K562 (cell line): ENCODE data around the gene ROR2. TPM values are rescaled to one million over a fixed set of nuclear protein-coding genes. Genes with fewer than 3 reads are reported as not detected.

Source experiments
- ATAC-seq: fragments of 200-7000 bp; cut with Tn5 transposase; 3 replicates; pipeline ENCODE4 v1.9.1; 2020; ENCODE audit warnings: moderate library complexity
- BruUV-seq: library from RNA; stranded (reverse); fragments of 400-500 nt; replicated peaks from 2 replicates; lab custom pipeline; 2021; lab: Mats Ljungman, UMichigan
- CTCF ChIA-PET: fragments of 300-600 bp; formaldehyde crosslinking; extraction: SDS; loops from one replicate; lab custom pipeline; 2021; ENCODE audit warnings: low intra/inter-chr PET ratio; lab: Yijun Ruan, JAX
- POLR2A ChIA-PET: fragments of 300-600, 350-650 bp; sonication (Branson Sonifier 250); formaldehyde crosslinking; extraction: SDS; loops from one replicate; lab custom pipeline; 2021; ENCODE audit warnings: antibody characterized with exemption, inconsistent platforms; lab: Yijun Ruan, JAX
- DNase-seq, 4 experiments: peaks; one replicate each; pipeline versions ENCODE4 v3.0.0 to v3.0.0-alpha.2; 2011 to 2018; ENCODE audit warnings: low spot score in 3 of 4, mixed read lengths in 3 of 4; ENCODE audit errors: extremely low read depth in 1 of 4
- FAIRE-seq: peaks from 2 replicates; lab custom pipeline; 2011; peaks lifted over from hg19 to GRCh38; lab: Jason Lieb, UNC
- H2AFZ ChIP-seq: 2 replicates; pipeline ENCODE4 v1.6.0; 2011; ENCODE audit warnings: low read depth, low read length, control low read depth, inconsistent platforms
- H3K27ac ChIP-seq: fragments of 200-600 bp; 3 replicates; pipeline ENCODE4 v1.8.0; 2011; ENCODE audit warnings: low read depth, mild to moderate bottlenecking, control low read depth, inconsistent platforms, low read length, moderate library complexity, mixed read lengths; ENCODE audit errors: extremely low read depth
- H3K27me3 ChIP-seq, 2 experiments: fragments of 300-600 bp in 1 of 2; 2 replicates in 1 of 2; 3 replicates in 1 of 2; pipeline versions ENCODE4 v1.6.0 to v1.8.0; 2011; ENCODE audit warnings: inconsistent platforms in 2 of 2, low read length in 2 of 2, mild to moderate bottlenecking in 1 of 2, mixed read lengths in 1 of 2, moderate library complexity in 1 of 2; ENCODE audit not compliant: control insufficient read depth in 2 of 2, insufficient read depth in 2 of 2
- H3K36me3 ChIP-seq: fragments of 300-600 bp; 3 replicates; pipeline ENCODE4 v1.8.0; 2011; ENCODE audit warnings: mild to moderate bottlenecking, low read length, inconsistent platforms; ENCODE audit not compliant: control insufficient read depth, insufficient read depth
- H3K4me1 ChIP-seq, 2 experiments: fragments of 200-600 bp in 1 of 2; replicated peaks in 1 of 2; 2 replicates in 1 of 2; 3 replicates in 1 of 2; pipeline versions ENCODE4 v1.5.1 to v1.8.0; 2011; ENCODE audit warnings: inconsistent platforms in 2 of 2, low read length in 2 of 2, mild to moderate bottlenecking in 1 of 2, mixed read lengths in 1 of 2, moderate library complexity in 1 of 2; ENCODE audit not compliant: control insufficient read depth in 2 of 2, insufficient read depth in 2 of 2
- H3K4me2 ChIP-seq: 2 replicates; pipeline ENCODE4 v1.6.1; 2011; ENCODE audit warnings: low read length, control low read depth, inconsistent platforms, mixed read lengths; ENCODE audit not compliant: insufficient read depth
- H3K4me3 ChIP-seq: fragments of 200-600 bp; sonication (generic), shearing (Covaris generic); 2 replicates; pipeline ENCODE4 v1.5.1; 2016; ENCODE audit warnings: control low read depth, inconsistent platforms
- H3K79me2 ChIP-seq: fragments of 200-600 bp; 3 replicates; pipeline ENCODE4 v1.8.0; 2011; ENCODE audit warnings: low read length, inconsistent platforms; ENCODE audit not compliant: control insufficient read depth, insufficient read depth
- H3K9ac ChIP-seq, 2 experiments: 2 replicates each; pipeline versions ENCODE4 v1.6.0 to v1.6.1; 2011; ENCODE audit warnings: low read depth in 2 of 2, low read length in 2 of 2, control low read depth in 1 of 2, inconsistent platforms in 1 of 2, mild to moderate bottlenecking in 1 of 2, mixed read lengths in 1 of 2; ENCODE audit not compliant: insufficient read depth in 1 of 2
- H3K9me1 ChIP-seq: one replicate; pipeline ENCODE4 v1.6.0; 2011; ENCODE audit warnings: inconsistent platforms, mild to moderate bottlenecking, low read length, moderate library complexity; ENCODE audit not compliant: control insufficient read depth, insufficient read depth
- H3K9me3 ChIP-seq: replicated peaks from 2 replicates; pipeline ENCODE4 v1.5.1; 2011; ENCODE audit warnings: low read depth, low read length, inconsistent platforms; ENCODE audit not compliant: control insufficient read depth, insufficient read depth
- H4K20me1 ChIP-seq: replicated peaks from 2 replicates; pipeline ENCODE4 v1.6.1; 2011; ENCODE audit warnings: low read length, inconsistent platforms, mixed read lengths; ENCODE audit not compliant: control insufficient read depth, insufficient read depth
- CTBP1 ChIP-seq: fragments of 450-650 bp; IDR thresholded peaks from 2 replicates; pipeline ENCODE4 v1.6.1; 2016; ENCODE audit warnings: borderline replicate concordance
- DEAF1 ChIP-seq: fragments of 450-650 bp; formaldehyde crosslinking; IDR thresholded peaks from 2 replicates; pipeline ENCODE4 v1.4.0; 2020; ENCODE audit warnings: mild to moderate bottlenecking, moderate library complexity
- MED1 ChIP-seq: sonication (generic); formaldehyde crosslinking; IDR thresholded peaks from 2 replicates; pipeline ENCODE4 v1.8.1; 2023; ENCODE audit warnings: missing genetic modification reagents, borderline replicate concordance
- NFYB ChIP-seq: IDR thresholded peaks from 2 replicates; pipeline ENCODE4 v1.6.1; 2011; ENCODE audit warnings: mild to moderate bottlenecking, moderate library complexity; ENCODE audit not compliant: insufficient read length; ENCODE audit errors: extremely low read depth
- NR4A1 ChIP-seq, 2 experiments: fragments of 250-450 bp in 1 of 2; fragments of 450-650 bp in 1 of 2; sonication (Bioruptor Pico) in 1 of 2; IDR thresholded peaks; 2 replicates each; pipeline versions ENCODE4 v1.4.0 to v1.6.1; 2016 to 2020; ENCODE audit warnings: mild to moderate bottlenecking in 2 of 2, missing compliant biosample characterization in 1 of 2, missing genetic modification characterization in 1 of 2, moderate library complexity in 1 of 2
- ZFP1 ChIP-seq: fragments of 450-650 bp; formaldehyde crosslinking; IDR thresholded peaks from 2 replicates; pipeline ENCODE4 v1.4.0; 2020; ENCODE audit warnings: mild to moderate bottlenecking, mixed read lengths
- ZNF232 ChIP-seq: sonication (generic); formaldehyde crosslinking; IDR thresholded peaks from 2 replicates; pipeline ENCODE4 v1.8.0; 2022; ENCODE audit warnings: mild to moderate bottlenecking, missing genetic modification reagents
- ZNF561 ChIP-seq: fragments of 450-650 bp; formaldehyde crosslinking; conservative IDR thresholded peaks from 2 replicates; pipeline ENCODE4 v1.4.0; 2020; ENCODE audit warnings: mild to moderate bottlenecking, moderate library complexity
- WGBS: fragments of 100-300 bp; shearing (Covaris generic); methylation state at CpG from one replicate; pipeline ENCODE4 v1.1.6; 2016; ENCODE audit warnings: low coverage, mixed read lengths; ENCODE audit not compliant: insufficient coverage; ENCODE audit errors: missing lambda C conversion rate; 5-methylcytosine and 5-hydroxymethylcytosine counted together
- in situ Hi-C: fragments of 300-500 bp; cut with MboI; formaldehyde crosslinking; loops from 4 replicates; pipeline ENCODE4 v1.15.0; 2018; ENCODE audit warnings: inconsistent platforms, mixed read lengths
- intact Hi-C: fragments of 100-400 bp; cut with micrococcal nuclease; formaldehyde crosslinking; loops from 2 replicates; pipeline ENCODE4 v1.14.2; 2022
- polyA plus RNA-seq, 8 experiments: library from polyadenylated mRNA; depleted of rRNA in 4 of 8; stranded (reverse) in 5 of 8; unstranded in 3 of 8; fragments of >200 nt; fragmentation: Nextera tagmentation in 2 of 8; fragmentation: Illumina TruSeq in 1 of 8; extraction: Ambion mirVana in 2 of 8; extraction: Trizol in 1 of 8; gene quantifications; 2 replicates each; pipeline versions ENCODE4 v1.2.1 to v1.2.3, GENCODE V29; 2011 to 2014; ENCODE audit warnings: inconsistent platforms in 1 of 8, missing spikeins in 1 of 8
- total RNA-seq, 7 experiments: library from RNA; depleted of rRNA in 6 of 7; stranded (reverse); fragments of >200 nt in 6 of 7; fragmentation: Illumina TruSeq in 2 of 7; extraction: Trizol in 2 of 7; gene quantifications; 2 replicates each; pipeline versions ENCODE4 v1.2.1 to v1.2.3, GENCODE V29; 2011 to 2021; ENCODE audit warnings: low replicate concordance in 1 of 7

Gene ROR2
- total and polyA plus RNA-seq, 9 of the 15 experiments (the other 6 are each of a cell fraction or from before 2014, with no cell fraction given): 5.6 to 33.8 (median 15.3) TPM

GRCh38 chr9:91657501-91657900, 292.5 kb downstream of the ROR2 start:
- WGBS: 0% methylated on average over 3 of the region's 3 CpGs
- Histone ChIP-seq H3K27ac (no peak overlapping the region), H2AFZ (no peak overlapping the region), H3K9me1 (no peaks in the 10 kb centered on the region), H3K27me3 (peaks cover 9 to 32% of the 10 kb centered on the region in 2 experiments), H3K79me2 (no peaks in the 10 kb centered on the region), H3K4me3 (no peak overlapping the region), H3K4me1 (no peaks in the 10 kb centered on the region), H3K9me3 (no peaks in the 10 kb centered on the region), H3K9ac (no peak overlapping the region), H4K20me1 (no peaks in the 10 kb centered on the region), H3K36me3 (no peaks in the 10 kb centered on the region), H3K4me2 (no peak overlapping the region)
- intact Hi-C loops (no loop called here), in situ Hi-C loops (no loop called here)
- TF ChIP-seq MED1 (CRISPR knock-in tag) (no peak), ZNF232 (CRISPR knock-in tag) (no peak), ZFP1 (no peak), ZNF561 (no peak), DEAF1 (no peak), NR4A1 (CRISPR knock-in tag; IDR thresholded peaks at IDR 0.05) (no peak), NR4A1 (tag; IDR thresholded peaks at IDR 0.05) (no peak), NFYB (no peak), CTBP1 (no peak)
- CTCF ChIA-PET: no interaction called here
- ATAC-seq (no peak), FAIRE-seq (no peak), DNase-seq (no peak)
- BruUV-seq: no TSS peak
- POLR2A ChIA-PET: no interaction called here
